Measurements from ENCODE around the gene SEMA5A.

Gene SEMA5A

GRCh38 chr5:9554122-9554521, 8.2 kb upstream of the SEMA5A start:
- H3K14ac ChIP-seq (ENCODE audit: low read length) = no peak overlapping the region
- no peak overlapping the region for H2BK12ac ChIP-seq (ENCODE audit: low read length)
- H3K79me1 ChIP-seq (ENCODE audit: low read depth, low read length) = no peaks in the 10 kb centered on the region
- H2BK120ac ChIP-seq (ENCODE audit: low read depth, low read length) = no peak overlapping the region
- H3K23ac ChIP-seq (ENCODE audit: low read depth, low read length, poor library complexity) = no peak overlapping the region
- H3K4me3 ChIP-seq (ENCODE audit: low read length in 2 of 2) = no peak overlapping the region
- H3K36me3 ChIP-seq (replicated peaks in 1 of 2; ENCODE audit: control insufficient read depth in 2 of 2, insufficient read depth in 2 of 2, low read length in 2 of 2) = peaks cover 0 to 13% of the 10 kb centered on the region in 2 donors
- DNase-seq (ENCODE audit: low spot score) = no peak
- no peak overlapping the region for H2BK15ac ChIP-seq (ENCODE audit: low read length)
- H4K91ac ChIP-seq (ENCODE audit: low read depth, low read length, poor library complexity) = no peak overlapping the region
- H2BK5ac ChIP-seq (ENCODE audit: low read length) = no peak overlapping the region
- peaks cover 0 to under 1% (median 0%) of the 10 kb centered on the region in 3 experiments for H3K27me3 ChIP-seq (ENCODE audit: control insufficient read depth in 3 of 3, insufficient read depth in 3 of 3, low read depth in 1 of 3, low read length in 3 of 3)
- no peak overlapping the region for H3K18ac ChIP-seq (ENCODE audit: low read length)
- no peak overlapping the region for H3K9ac ChIP-seq (ENCODE audit: low read depth, low read length, poor library complexity)
- H3K27ac ChIP-seq (replicated peaks; ENCODE audit: low read length) = no peak overlapping the region
- no peak overlapping the region for H4K8ac ChIP-seq (ENCODE audit: low read depth, low read length)
- H3K4me1 ChIP-seq (ENCODE audit: control insufficient read depth in 2 of 2, insufficient read depth in 1 of 2, low read depth in 1 of 2, low read length in 2 of 2) = peaks cover 4 to 6% of the 10 kb centered on the region in 2 donors
- no peak overlapping the region for H2AK5ac ChIP-seq (ENCODE audit: low read depth, low read length)
- H3K4me2 ChIP-seq (ENCODE audit: insufficient read depth, low read length, poor library complexity, severe bottlenecking) = no peak overlapping the region
- H3K9me3 ChIP-seq (replicated peaks in 1 of 2; ENCODE audit: control insufficient read depth in 2 of 2, insufficient read depth in 1 of 2, low read depth in 1 of 2, low read length in 2 of 2) = no peaks in the 10 kb centered on the region
- no peak overlapping the region for H2AFZ ChIP-seq (ENCODE audit: low read length)
- 100% methylated on average over 1 of the region's 5 CpGs; no CpG with 5 or more reads in 1 of the 2 donors for WGBS, 2 donors (ENCODE audit: extremely low coverage in 2 of 2, insufficient read length in 2 of 2, insufficient replicate concordance in 1 of 2)
- H3K4ac ChIP-seq (ENCODE audit: low read length) = no peak overlapping the region

- H3K14ac ChIP-seq (ENCODE audit: low read length) = no peak overlapping the region
- no peak overlapping the region for H2BK15ac ChIP-seq (ENCODE audit: low read length)
- H3K4me3 ChIP-seq (ENCODE audit: low read length in 2 of 2) = no peak overlapping the region
- H4K8ac ChIP-seq (ENCODE audit: low read depth, low read length) = no peak overlapping the region
- WGBS, 2 donors (ENCODE audit: extremely low coverage in 2 of 2, insufficient read length in 2 of 2, insufficient replicate concordance in 1 of 2) = no CpG with 5 or more reads among the region's 4 CpGs
- H3K9me3 ChIP-seq (replicated peaks in 1 of 2; ENCODE audit: control insufficient read depth in 2 of 2, insufficient read depth in 1 of 2, low read depth in 1 of 2, low read length in 2 of 2) = no peaks in the 10 kb centered on the region
- H2BK120ac ChIP-seq (ENCODE audit: low read depth, low read length) = no peak overlapping the region
- peaks cover 0 to 6% (median 0%) of the 10 kb centered on the region in 3 experiments for H3K27me3 ChIP-seq (ENCODE audit: control insufficient read depth in 3 of 3, insufficient read depth in 3 of 3, low read depth in 1 of 3, low read length in 3 of 3)
- H2AK5ac ChIP-seq (ENCODE audit: low read depth, low read length) = no peak overlapping the region
- H3K36me3 ChIP-seq (replicated peaks in 1 of 2; ENCODE audit: control insufficient read depth in 2 of 2, insufficient read depth in 2 of 2, low read length in 2 of 2) = peaks cover 0 to 13% of the 10 kb centered on the region in 2 donors
- no peak for DNase-seq (ENCODE audit: low spot score)
- no peak overlapping the region for H3K4ac ChIP-seq (ENCODE audit: low read length)
- H4K91ac ChIP-seq (ENCODE audit: low read depth, low read length, poor library complexity) = no peak overlapping the region
- H3K27ac ChIP-seq (replicated peaks; ENCODE audit: low read length) = no peak overlapping the region
- peaks cover 4 to 6% of the 10 kb centered on the region in 2 donors for H3K4me1 ChIP-seq (ENCODE audit: control insufficient read depth in 2 of 2, insufficient read depth in 1 of 2, low read depth in 1 of 2, low read length in 2 of 2)
- no peak overlapping the region for H3K23ac ChIP-seq (ENCODE audit: low read depth, low read length, poor library complexity)
- no peak overlapping the region for H3K9ac ChIP-seq (ENCODE audit: low read depth, low read length, poor library complexity)
- H2BK12ac ChIP-seq (ENCODE audit: low read length) = no peak overlapping the region
- no peak overlapping the region for H3K4me2 ChIP-seq (ENCODE audit: insufficient read depth, low read length, poor library complexity, severe bottlenecking)
- no peaks in the 10 kb centered on the region for H3K79me1 ChIP-seq (ENCODE audit: low read depth, low read length)
- H3K18ac ChIP-seq (ENCODE audit: low read length) = no peak overlapping the region
- H2AFZ ChIP-seq (ENCODE audit: low read length) = no peak overlapping the region
- no peak overlapping the region for H2BK5ac ChIP-seq (ENCODE audit: low read length)
Observed at GRCh38 chr5:9553561-9553960, 7.7 kb upstream of the SEMA5A start.

- Histone ChIP-seq H4K8ac (ENCODE audit: low read depth, low read length) (no peak overlapping the region), H3K4me1 (ENCODE audit: control insufficient read depth in 2 of 2, insufficient read depth in 1 of 2, low read depth in 1 of 2, low read length in 2 of 2) (peaks cover 4 to 11% of the 10 kb centered on the region in 2 donors), H3K4me2 (ENCODE audit: insufficient read depth, low read length, poor library complexity, severe bottlenecking) (no peak overlapping the region), H3K14ac (ENCODE audit: low read length) (no peak overlapping the region), H3K9ac (ENCODE audit: low read depth, low read length, poor library complexity) (no peak overlapping the region), H2BK120ac (ENCODE audit: low read depth, low read length) (no peak overlapping the region), H3K27ac (replicated peaks; ENCODE audit: low read length) (no peak overlapping the region), H3K9me3 (replicated peaks in 1 of 2; ENCODE audit: control insufficient read depth in 2 of 2, insufficient read depth in 1 of 2, low read depth in 1 of 2, low read length in 2 of 2) (no peaks in the 10 kb centered on the region), H3K79me1 (ENCODE audit: low read depth, low read length) (peaks cover 3% of the 10 kb centered on the region), H2AFZ (ENCODE audit: low read length) (peak overlapping the region; percentile 60), H3K36me3 (replicated peaks in 1 of 2; ENCODE audit: control insufficient read depth in 2 of 2, insufficient read depth in 2 of 2, low read length in 2 of 2) (peaks cover 0 to 13% of the 10 kb centered on the region in 2 donors), H3K4ac (ENCODE audit: low read length) (no peak overlapping the region), H4K91ac (ENCODE audit: low read depth, low read length, poor library complexity) (no peak overlapping the region), H3K4me3 (ENCODE audit: low read length in 2 of 2) (no peak overlapping the region), H2BK15ac (ENCODE audit: low read length) (no peak overlapping the region), H2AK5ac (ENCODE audit: low read depth, low read length) (no peak overlapping the region), H3K23ac (ENCODE audit: low read depth, low read length, poor library complexity) (no peak overlapping the region), H3K18ac (ENCODE audit: low read length) (no peak overlapping the region), H2BK12ac (ENCODE audit: low read length) (no peak overlapping the region), H2BK5ac (ENCODE audit: low read length) (no peak overlapping the region), H3K27me3 (ENCODE audit: control insufficient read depth in 3 of 3, insufficient read depth in 3 of 3, low read depth in 1 of 3, low read length in 3 of 3) (peaks cover 0 to 13% (median 0%) of the 10 kb centered on the region in 3 experiments)
- WGBS, 2 donors (ENCODE audit: extremely low coverage in 2 of 2, insufficient read length in 2 of 2, insufficient replicate concordance in 1 of 2) = no CpG with 5 or more reads among the region's 4 CpGs
- DNase-seq (ENCODE audit: low spot score) = no peak
Observed at GRCh38 chr5:9551567-9552537, 6.0 kb upstream of the SEMA5A start.

GRCh38 chr5:9549941-9550340, 4.1 kb upstream of the SEMA5A start:
- no peak overlapping the region for H2BK12ac ChIP-seq (ENCODE audit: low read length)
- no peak overlapping the region for H3K18ac ChIP-seq (ENCODE audit: low read length)
- peaks cover 4 to 11% of the 10 kb centered on the region in 2 donors for H3K4me1 ChIP-seq (ENCODE audit: control insufficient read depth in 2 of 2, insufficient read depth in 1 of 2, low read depth in 1 of 2, low read length in 2 of 2)
- H3K36me3 ChIP-seq (replicated peaks in 1 of 2; ENCODE audit: control insufficient read depth in 2 of 2, insufficient read depth in 2 of 2, low read length in 2 of 2) = peaks cover 0 to 13% of the 10 kb centered on the region in 2 donors
- peaks cover 8% of the 10 kb centered on the region for H3K79me1 ChIP-seq (ENCODE audit: low read depth, low read length)
- no peak overlapping the region for H2AFZ ChIP-seq (ENCODE audit: low read length)
- H3K4me3 ChIP-seq (ENCODE audit: low read length in 2 of 2) = no peak overlapping the region
- peaks cover 0 to 25% (median 0%) of the 10 kb centered on the region in 3 experiments for H3K27me3 ChIP-seq (ENCODE audit: control insufficient read depth in 3 of 3, insufficient read depth in 3 of 3, low read depth in 1 of 3, low read length in 3 of 3)
- no peak overlapping the region for H4K8ac ChIP-seq (ENCODE audit: low read depth, low read length)
- H2BK120ac ChIP-seq (ENCODE audit: low read depth, low read length) = no peak overlapping the region
- H3K27ac ChIP-seq (replicated peaks; ENCODE audit: low read length) = no peak overlapping the region
- no peak overlapping the region for H3K9ac ChIP-seq (ENCODE audit: low read depth, low read length, poor library complexity)
- no CpG with 5 or more reads among the region's 5 CpGs for WGBS, 2 donors (ENCODE audit: extremely low coverage in 2 of 2, insufficient read length in 2 of 2, insufficient replicate concordance in 1 of 2)
- no peak overlapping the region for H4K91ac ChIP-seq (ENCODE audit: low read depth, low read length, poor library complexity)
- H3K9me3 ChIP-seq (replicated peaks in 1 of 2; ENCODE audit: control insufficient read depth in 2 of 2, insufficient read depth in 1 of 2, low read depth in 1 of 2, low read length in 2 of 2) = no peaks in the 10 kb centered on the region
- no peak for DNase-seq (ENCODE audit: low spot score)
- H3K4ac ChIP-seq (ENCODE audit: low read length) = no peak overlapping the region
- H2AK5ac ChIP-seq (ENCODE audit: low read depth, low read length) = no peak overlapping the region
- H3K23ac ChIP-seq (ENCODE audit: low read depth, low read length, poor library complexity) = no peak overlapping the region
- no peak overlapping the region for H2BK5ac ChIP-seq (ENCODE audit: low read length)
- H3K4me2 ChIP-seq (ENCODE audit: insufficient read depth, low read length, poor library complexity, severe bottlenecking) = no peak overlapping the region
- H3K14ac ChIP-seq (ENCODE audit: low read length) = no peak overlapping the region
- no peak overlapping the region for H2BK15ac ChIP-seq (ENCODE audit: low read length)
